ENCODE measurements around the gene ASAP3.

DNA sequence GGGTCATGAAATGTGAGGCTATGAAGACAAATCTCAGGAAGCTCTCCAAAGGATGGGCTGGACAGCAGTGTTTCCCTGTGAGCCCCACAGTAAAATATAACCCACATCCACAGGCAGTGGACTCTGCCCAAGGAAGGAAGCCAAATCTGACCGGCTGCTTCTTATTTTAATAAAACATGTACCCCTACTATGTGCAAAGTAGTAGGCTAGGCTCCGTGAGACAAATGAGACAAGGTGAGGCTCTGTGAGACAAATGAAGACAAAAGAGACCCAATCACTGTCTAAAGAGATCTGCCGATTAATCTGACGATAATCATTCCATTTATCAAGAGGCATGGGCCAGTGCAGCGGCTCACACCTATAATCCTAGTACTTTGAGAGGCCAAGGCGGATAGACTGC, 2.1 kb downstream of the ASAP3 start:
- TF ChIP-seq, protein P1, sequence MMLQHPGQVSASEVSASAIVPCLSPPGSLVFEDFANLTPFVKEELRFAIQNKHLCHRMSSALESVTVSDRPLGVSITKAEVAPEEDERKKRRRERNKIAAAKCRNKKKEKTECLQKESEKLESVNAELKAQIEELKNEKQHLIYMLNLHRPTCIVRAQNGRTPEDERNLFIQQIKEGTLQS (IDR thresholded peaks at IDR 0.05) = no peak
- TF ChIP-seq CTCF (IDR thresholded peaks at IDR 0.05; ENCODE audit: low read depth, low read length, missing input control) (no peak), RXRA (IDR thresholded peaks at IDR 0.05) (no peak), FOXA1 (IDR thresholded peaks at IDR 0.05) (no peak), RAD21 (IDR thresholded peaks at IDR 0.05) (no peak), GABPA (IDR thresholded peaks at IDR 0.05 in 1 of 2, conservative IDR thresholded peaks at IDR 0.05 in 1 of 2) (no peak), SP1 (IDR thresholded peaks at IDR 0.05) (no peak), NR2F2 (IDR thresholded peaks at IDR 0.05) (no peak)
- TF ChIP-seq, protein P2, sequence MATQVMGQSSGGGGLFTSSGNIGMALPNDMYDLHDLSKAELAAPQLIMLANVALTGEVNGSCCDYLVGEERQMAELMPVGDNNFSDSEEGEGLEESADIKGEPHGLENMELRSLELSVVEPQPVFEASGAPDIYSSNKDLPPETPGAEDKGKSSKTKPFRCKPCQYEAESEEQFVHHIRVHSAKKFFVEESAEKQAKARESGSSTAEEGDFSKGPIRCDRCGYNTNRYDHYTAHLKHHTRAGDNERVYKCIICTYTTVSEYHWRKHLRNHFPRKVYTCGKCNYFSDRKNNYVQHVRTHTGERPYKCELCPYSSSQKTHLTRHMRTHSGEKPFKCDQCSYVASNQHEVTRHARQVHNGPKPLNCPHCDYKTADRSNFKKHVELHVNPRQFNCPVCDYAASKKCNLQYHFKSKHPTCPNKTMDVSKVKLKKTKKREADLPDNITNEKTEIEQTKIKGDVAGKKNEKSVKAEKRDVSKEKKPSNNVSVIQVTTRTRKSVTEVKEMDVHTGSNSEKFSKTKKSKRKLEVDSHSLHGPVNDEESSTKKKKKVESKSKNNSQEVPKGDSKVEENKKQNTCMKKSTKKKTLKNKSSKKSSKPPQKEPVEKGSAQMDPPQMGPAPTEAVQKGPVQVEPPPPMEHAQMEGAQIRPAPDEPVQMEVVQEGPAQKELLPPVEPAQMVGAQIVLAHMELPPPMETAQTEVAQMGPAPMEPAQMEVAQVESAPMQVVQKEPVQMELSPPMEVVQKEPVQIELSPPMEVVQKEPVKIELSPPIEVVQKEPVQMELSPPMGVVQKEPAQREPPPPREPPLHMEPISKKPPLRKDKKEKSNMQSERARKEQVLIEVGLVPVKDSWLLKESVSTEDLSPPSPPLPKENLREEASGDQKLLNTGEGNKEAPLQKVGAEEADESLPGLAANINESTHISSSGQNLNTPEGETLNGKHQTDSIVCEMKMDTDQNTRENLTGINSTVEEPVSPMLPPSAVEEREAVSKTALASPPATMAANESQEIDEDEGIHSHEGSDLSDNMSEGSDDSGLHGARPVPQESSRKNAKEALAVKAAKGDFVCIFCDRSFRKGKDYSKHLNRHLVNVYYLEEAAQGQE (IDR thresholded peaks at IDR 0.05) = no peak
